ENCODE data around the gene TTC3. TPM values are rescaled to one million over a fixed set of nuclear protein-coding genes. Genes with fewer than 3 reads are reported as not detected.

Gene TTC3
- total and polyA plus RNA-seq, 9 of the 15 experiments (the other 6 are each of a cell fraction or from before 2014, with no cell fraction given): 17.5 to 92.0 (median 59.5) TPM

- TF ChIP-seq HMGXB4 (CRISPR knock-in tag; IDR thresholded peaks at IDR 0.05) (no peak), ZNF280B (CRISPR knock-in tag; IDR thresholded peaks at IDR 0.05) (no peak), RFX7 (CRISPR knock-in tag; IDR thresholded peaks at IDR 0.05) (no peak), ASH1L (IDR thresholded peaks at IDR 0.05; ENCODE audit: borderline replicate concordance, low read depth, partially characterized antibody) (no peak), ZNF12 (CRISPR knock-in tag; IDR thresholded peaks at IDR 0.05) (no peak), MYBL2 (IDR thresholded peaks at IDR 0.05; ENCODE audit: low read depth) (no peak), MYBL2 (CRISPR knock-in tag; IDR thresholded peaks at IDR 0.05; ENCODE audit: borderline replicate concordance) (no peak), BCLAF1 (IDR thresholded peaks at IDR 0.05; ENCODE audit: borderline replicate concordance in 1 of 2, control insufficient read depth in 1 of 2, low read depth in 2 of 2, low read length in 1 of 2) (no peak), DPF2 (IDR thresholded peaks at IDR 0.05) (no peak), ZBTB1 (CRISPR knock-in tag; IDR thresholded peaks at IDR 0.05; ENCODE audit: borderline replicate concordance, low read depth) (no peak)
Observed at GRCh38 chr21:37072988-37073416, at the start of gene TTC3, which contains the start of gene PIGP (continued).
